HL-60/S4 treated with retinoic acid at 250 ng/mL for 4 days and 3 days (cell line): ENCODE results near the gene TSHR.
"Not testable (repeated sequence)": the region's sequence is repeated elsewhere in the genome, so short reads cannot be mapped to it uniquely, and the experiment has no call there.

ENCODE experiments used
- in situ Hi-C: fragments of 300-500 bp; cut with MboI; formaldehyde crosslinking; loops from 2 replicates; pipeline ENCODE4 v1.7.0; 2022; ENCODE audit warnings: low sequenced_read_pairs

TSHR gene

GRCh38 chr14:80988735-80989429, 33.5 kb downstream of the TSHR start:
- in situ Hi-C loops: loop anchor here (25.0 kb wide), 1 partner anchor 173 kb away; no protein-coding TSS in a partner anchor

- in situ Hi-C loops: loop anchor here (25.0 kb wide), 1 partner anchor 170 kb away; no protein-coding TSS in a partner anchor
These were observed 37.2 kb downstream of the TSHR start for GRCh38 chr14:80992580-80992979.

GRCh38 chr14:80996049-80996901, 40.9 kb downstream of the TSHR start:
- in situ Hi-C loops: loop anchor here (25.0 kb wide), 1 partner anchor 166 kb away; no protein-coding TSS in a partner anchor

- in situ Hi-C loops: no loop called here
These were observed 46.0 kb downstream of the TSHR start for GRCh38 chr14:81001447-81001846.

- in situ Hi-C loops: no loop called here
These were observed 49.2 kb downstream of the TSHR start for GRCh38 chr14:81004575-81004974.

- in situ Hi-C loops: no loop called here
These were observed 50.3 kb downstream of the TSHR start for GRCh38 chr14:81005540-81006228.

GRCh38 chr14:81006266-81006665, 50.8 kb downstream of the TSHR start:
- in situ Hi-C loops: no loop called here

GRCh38 chr14:81007131-81007530, 51.7 kb downstream of the TSHR start:
- in situ Hi-C loops: no loop called here

- in situ Hi-C loops: no loop called here
These were observed 53.9 kb downstream of the TSHR start for GRCh38 chr14:81009346-81009745.

- in situ Hi-C loops: no loop called here
These were observed 62.8 kb downstream of the TSHR start for GRCh38 chr14:81018251-81018650.

GRCh38 chr14:81018684-81019083, 63.3 kb downstream of the TSHR start:
- in situ Hi-C loops: no loop called here

GRCh38 chr14:81019113-81019512, 63.7 kb downstream of the TSHR start:
- in situ Hi-C loops: not testable (repeated sequence)

GRCh38 chr14:81023095-81023710, 67.8 kb downstream of the TSHR start:
- in situ Hi-C loops: no loop called here

- in situ Hi-C loops: no loop called here
These were observed 73.0 kb downstream of the TSHR start for GRCh38 chr14:81028461-81028860.

GRCh38 chr14:81031488-81031887, 76.1 kb downstream of the TSHR start:
- in situ Hi-C loops: no loop called here

- in situ Hi-C loops: no loop called here
These were observed 78.3 kb downstream of the TSHR start for GRCh38 chr14:81033698-81034240.

GRCh38 chr14:81042438-81042837, 87.0 kb downstream of the TSHR start:
- in situ Hi-C loops: no loop called here

GRCh38 chr14:81051547-81051946, 96.1 kb downstream of the TSHR start:
- in situ Hi-C loops: no loop called here

- in situ Hi-C loops: not testable (repeated sequence)
These were observed 98.6 kb downstream of the TSHR start for GRCh38 chr14:81054057-81054456.

- in situ Hi-C loops: no loop called here
These were observed 100.5 kb downstream of the TSHR start for GRCh38 chr14:81055971-81056370.

GRCh38 chr14:81062380-81062779, 107.0 kb downstream of the TSHR start:
- in situ Hi-C loops: no loop called here
